T47D (cell line): Measurements from ENCODE around the gene SCFD2.

Experiments
- DNase-seq, 2 experiments: peaks; one replicate each; pipeline versions ENCODE4 v3.0.0 to v3.0.0-alpha.2; 2011 to 2012; ENCODE audit warnings: low read depth in 1 of 2, low spot score in 1 of 2
- JUND ChIP-seq: IDR thresholded peaks from 2 replicates; pipeline ENCODE4 v1.6.1; 2012; ENCODE audit warnings: low read depth
- in situ Hi-C: cut with HindIII; loops from 2 replicates; pipeline ENCODE4 v1.10.0; 2016; ENCODE audit warnings: low sequenced_read_pairs, low pct_unique_long_range_greater_than_20kb

Gene SCFD2

DNA sequence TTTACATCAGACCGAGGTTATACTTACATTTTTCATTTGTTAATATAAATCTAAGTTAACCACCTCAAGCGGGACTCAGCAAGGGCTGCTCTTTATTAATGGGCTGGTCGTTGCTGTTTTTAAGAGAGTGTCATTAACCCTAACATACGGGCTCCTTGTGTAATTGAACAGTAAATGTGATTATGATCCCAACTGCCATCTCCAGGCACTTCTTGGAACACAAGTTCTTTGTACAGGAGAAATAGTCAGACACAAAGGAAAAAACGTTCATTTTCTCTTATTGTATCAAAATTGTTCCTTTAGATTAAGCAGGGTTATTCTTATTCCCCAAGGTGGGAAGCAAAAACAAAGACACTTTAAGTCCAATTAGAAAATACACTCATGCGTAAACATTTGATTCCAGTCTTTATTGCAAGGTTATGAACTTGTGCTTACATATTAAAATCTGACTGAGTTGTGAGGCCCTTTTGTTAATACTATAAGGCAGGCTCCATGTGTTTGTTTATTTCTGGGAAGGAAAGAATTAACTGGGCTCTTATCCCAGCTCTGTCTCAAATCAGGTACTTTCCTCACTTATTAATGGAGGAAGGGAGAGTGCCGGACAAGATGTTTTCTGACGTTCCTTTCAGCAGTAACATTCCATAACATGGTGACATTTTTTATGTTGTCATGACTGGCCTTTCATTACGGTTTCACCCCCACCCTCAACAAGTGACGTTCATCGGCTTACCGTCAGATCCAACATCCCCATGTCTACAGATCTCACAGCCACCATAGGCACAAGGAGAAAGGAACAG, 407.8 kb downstream of the SCFD2 start:
- no peak for DNase-seq
- TF ChIP-seq JUND = no peak
- in situ Hi-C loops = no loop called here

DNA sequence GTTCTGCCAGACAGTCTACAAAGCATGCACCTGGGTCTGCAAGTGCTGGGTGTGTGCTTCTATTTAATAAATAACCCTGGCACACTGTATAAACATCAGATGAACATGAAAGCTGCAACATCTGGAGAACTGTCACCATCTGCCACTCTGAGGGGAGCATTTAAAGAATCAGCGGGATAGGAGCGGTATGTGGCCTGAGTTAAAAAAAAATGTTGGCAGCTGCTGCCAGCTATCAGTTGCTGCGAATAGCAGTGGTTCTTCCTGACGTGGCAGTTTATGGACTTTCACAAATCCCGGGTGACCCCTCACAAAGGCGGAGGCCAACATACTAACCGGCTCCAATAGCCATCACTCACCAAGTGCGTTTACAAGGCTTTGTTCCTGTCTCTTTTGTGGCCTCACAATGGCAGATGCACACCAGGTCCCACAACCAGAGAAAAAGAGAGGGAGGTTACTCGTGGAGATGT, 408.6 kb downstream of the SCFD2 start:
- in situ Hi-C loops = no loop called here
- no peak for TF ChIP-seq JUND
- DNase-seq = no peak

DNA sequence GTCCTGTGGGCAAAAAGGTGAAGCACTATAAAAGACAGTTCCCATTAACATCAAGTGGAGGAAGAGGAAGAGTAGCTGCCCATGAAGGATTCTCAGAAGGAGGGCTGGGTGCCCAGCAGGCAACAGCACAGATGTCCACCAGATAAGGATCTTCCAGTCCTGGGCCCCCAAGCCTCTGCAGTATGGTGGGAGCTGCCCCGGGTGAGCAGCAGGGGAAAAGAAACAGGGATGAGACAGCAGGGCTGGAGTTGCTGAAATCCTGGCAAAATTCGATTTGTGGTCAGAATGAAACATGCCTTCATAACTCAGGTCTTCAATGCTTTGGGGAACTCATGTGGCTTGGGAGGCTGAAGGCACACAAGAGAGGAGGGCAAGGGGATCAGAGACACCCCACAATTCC, 409.2 kb downstream of the SCFD2 start:
- in situ Hi-C loops = no loop called here
- DNase-seq = no peak
- no peak for TF ChIP-seq JUND

DNA sequence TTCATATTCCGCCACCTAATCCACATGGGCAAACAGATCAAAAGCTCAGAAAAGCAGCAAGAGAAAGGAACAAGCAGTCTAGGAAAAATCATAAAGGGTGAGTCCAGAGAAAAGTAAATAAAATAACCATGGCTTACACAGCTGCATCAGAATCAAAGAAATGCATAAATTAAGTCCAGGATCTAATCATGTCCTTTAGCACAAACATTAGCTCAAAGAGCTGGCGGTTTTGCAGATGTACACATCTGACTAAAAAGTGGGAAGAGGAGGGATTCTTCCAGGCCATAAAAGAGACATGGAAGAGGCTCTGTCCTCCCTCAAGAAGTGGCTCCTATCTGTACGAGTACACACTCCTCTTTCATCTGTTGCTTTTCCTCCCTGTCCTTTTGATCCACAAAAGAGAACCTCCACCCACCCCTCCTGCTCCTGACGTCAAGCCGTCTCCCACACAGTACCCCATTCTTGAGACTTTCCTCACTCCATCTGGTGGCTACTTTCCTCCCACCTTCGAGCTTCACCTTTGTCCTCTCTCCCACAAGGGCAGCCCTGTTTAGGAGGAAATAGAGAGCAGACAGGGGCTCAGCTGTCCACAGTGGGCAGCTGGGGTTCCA, 411.2 kb downstream of the SCFD2 start:
- in situ Hi-C loops = no loop called here
- no peak for TF ChIP-seq JUND
- no peak for DNase-seq

DNA sequence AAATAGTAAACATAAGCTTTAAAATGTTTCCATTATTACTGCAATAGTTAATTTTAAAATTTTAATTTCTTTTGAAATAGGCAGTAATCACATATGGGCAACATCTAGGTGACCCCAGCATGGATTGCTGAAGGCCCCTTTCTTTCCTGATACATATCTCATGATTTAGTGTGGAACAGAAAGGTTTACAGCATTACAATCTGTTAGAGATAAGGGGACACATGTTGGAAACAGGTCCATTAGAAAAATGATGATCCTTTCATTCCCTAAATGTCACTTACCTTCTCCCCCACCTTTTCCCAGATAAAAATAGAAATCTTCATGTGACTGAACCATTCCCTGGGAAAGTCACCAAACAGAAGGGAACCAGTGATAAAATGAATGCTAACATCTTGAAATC, 413.3 kb downstream of the SCFD2 start:
- in situ Hi-C loops = no loop called here
- TF ChIP-seq JUND = no peak
- DNase-seq = no peak

DNA sequence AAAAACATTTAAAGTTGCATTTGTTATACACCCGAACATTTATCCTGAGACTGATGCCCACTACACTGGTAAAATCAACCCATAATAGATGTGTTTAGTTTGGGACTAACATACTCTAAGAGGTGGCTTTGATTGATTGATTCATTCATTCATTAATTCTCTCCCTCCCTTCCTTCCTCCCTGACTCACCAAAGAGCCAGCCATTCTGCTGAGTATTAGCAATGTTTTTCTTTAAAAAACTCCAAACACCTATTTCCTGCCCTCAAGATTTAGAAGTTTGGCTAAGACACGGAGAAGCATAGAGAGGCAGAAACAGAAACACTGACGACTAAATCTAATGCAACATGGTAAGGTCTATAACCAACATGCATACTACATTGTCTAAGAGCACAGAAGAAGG, 414.8 kb downstream of the SCFD2 start:
- in situ Hi-C loops = no loop called here
- no peak for TF ChIP-seq JUND
- DNase-seq = no peak

DNA sequence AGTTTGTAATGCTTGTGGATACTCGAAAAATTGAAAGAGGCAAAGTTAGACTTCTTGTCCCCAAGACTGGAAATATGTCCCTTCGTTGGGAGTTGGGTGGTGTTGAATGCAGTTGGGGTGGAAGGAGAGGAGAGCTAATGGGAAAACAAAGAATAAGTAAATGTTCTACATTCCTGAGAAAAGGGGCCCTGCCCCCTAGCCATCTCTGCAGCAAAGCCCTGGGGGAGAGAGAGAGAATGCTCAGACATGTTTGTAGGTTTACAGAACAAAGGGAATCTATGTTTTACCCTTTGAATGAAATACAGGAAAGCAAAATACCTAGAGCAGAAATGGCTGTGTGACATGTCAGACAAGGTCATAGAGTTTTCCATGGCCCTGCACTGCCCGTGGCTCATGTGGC, 415.6 kb downstream of the SCFD2 start:
- TF ChIP-seq JUND = no peak
- DNase-seq = no peak
- in situ Hi-C loops = no loop called here

DNA sequence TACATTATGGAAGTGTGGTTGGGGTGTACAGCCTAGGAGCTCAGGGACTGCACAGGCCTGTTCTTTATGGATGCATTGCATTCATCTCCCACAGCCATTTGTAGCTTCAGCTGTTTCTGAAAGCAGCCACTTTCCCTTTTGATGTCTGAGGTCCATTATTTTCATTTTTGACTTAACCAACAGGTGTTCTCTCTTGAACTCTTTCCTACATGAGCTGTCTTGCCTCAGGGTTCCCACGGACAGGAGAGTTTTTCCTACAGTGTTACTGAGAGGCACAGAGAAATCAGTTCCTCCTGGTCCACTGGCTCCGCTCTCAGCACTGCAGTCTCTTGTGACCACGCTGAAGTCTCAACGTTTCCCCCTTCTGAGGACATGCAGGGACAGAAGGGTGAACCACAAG, 416.5 kb downstream of the SCFD2 start:
- TF ChIP-seq JUND = no peak
- in situ Hi-C loops = no loop called here
- no peak for DNase-seq

DNA sequence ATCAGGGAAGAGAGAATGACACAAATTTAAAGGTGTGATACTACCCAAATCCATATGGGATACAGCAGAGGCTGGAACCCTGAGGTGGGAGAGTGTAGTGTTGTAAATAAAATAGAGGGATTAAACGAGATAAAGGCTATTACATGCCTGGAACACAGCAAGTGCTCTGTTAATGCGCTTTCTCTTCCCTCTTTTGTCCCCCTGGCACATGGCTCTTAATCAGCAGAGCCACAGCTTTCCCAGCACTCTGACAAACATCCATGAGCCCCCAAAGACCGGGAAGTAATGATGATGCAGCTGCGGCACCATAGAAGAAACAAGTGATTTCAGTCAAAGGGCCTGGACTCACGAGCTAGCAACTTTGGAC, 417.8 kb downstream of the SCFD2 start:
- TF ChIP-seq JUND = no peak
- no peak for DNase-seq
- in situ Hi-C loops = no loop called here

DNA sequence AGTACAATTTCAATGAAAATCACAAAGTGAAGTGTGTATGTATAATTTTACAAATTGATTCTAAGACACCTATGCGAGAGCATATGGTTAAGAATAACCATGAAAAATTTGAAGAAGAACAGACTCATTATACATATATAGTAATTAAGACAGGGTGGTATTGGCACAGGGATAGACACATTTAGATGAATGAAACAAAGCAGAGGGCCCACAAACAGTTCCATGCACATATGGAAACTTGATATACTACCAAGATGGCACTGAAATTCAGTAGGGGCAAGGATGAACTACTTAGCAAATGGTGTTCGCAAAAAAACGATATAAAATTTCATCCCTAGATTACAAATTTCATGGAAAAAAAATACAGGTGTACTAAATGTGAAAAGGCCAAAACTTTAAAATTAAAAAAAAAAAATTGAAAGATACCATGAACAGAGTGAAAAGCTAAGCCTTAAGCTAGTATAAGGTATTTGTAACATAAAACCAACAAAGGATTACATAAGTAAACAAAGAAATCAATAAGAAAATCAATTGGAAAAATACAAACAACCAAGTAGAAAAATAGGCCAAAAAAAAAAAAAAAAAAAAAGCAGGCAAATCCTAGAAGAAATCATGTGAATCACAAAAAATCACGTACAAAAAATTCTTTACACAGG, 418.3 kb downstream of the SCFD2 start:
- no peak for TF ChIP-seq JUND
- DNase-seq = no peak
- in situ Hi-C loops = no loop called here

DNA sequence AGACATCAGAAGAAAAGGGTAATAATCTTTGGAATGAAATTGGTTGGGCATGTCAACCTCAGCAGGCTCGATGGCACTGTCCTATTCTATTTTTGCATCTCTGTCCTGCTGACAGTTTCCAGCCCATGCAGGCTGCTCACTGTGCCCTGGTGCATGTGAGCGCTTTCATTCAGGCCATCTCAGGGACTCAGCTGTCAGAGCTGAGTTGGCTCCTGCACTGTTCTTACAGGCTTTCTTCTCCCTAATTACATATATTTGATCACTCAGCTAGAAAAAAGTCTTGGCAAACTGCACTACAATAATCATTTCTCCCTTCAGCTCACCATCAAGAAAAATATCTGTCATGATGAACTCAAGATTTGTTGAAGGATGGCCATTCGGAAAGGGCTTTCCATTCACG, 419.0 kb downstream of the SCFD2 start:
- TF ChIP-seq JUND = no peak
- no peak for DNase-seq

DNA sequence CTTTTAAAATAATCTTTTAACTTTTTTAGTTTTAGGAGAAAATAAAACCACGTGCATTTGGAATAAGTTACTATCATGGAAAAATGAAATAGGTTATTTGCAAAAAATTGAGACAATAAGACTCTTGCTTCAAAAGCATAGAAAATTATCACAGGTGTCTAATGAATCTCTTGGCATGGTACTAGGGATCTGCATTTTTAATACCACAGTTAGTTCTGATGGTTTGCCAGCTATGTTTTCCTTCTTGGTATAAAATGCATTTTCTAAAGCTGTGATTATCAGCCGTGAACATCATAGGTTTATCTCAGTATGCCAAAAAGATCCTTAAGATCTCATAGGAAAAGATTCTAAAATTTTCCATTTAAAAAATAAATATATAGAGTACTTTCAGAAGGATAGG, 419.9 kb downstream of the SCFD2 start:
- DNase-seq = no peak
- in situ Hi-C loops = no loop called here
- no peak for TF ChIP-seq JUND

More for the DNA sequence above, 419.0 kb downstream of the SCFD2 start:
- in situ Hi-C loops = no loop called here

DNA sequence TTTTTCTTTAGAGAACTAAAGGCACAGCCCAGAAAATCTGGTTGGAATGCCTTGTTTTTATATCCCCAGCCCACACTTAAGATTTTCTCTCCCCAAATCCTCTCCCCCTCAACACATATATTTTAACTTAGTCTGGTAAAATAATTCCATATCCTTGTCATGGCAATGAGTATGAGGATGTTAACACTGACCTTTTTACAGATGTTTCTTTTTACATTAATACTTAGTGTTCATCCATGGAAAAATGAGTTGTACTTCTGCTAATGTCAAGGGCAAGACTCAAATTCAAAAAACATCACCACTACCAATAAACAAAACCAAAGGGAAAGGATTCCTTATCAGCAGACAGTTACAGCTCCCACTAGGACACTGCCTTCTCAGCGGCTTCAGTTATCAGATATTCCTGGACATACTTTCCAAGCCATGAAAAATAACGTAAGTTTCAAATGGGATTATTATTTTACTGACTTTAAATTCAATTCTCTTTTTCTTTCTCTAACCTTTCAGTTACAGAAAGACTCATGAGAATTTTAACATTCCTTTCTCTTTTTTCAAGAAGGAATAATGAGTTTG, 420.4 kb downstream of the SCFD2 start:
- TF ChIP-seq JUND = no peak
- in situ Hi-C loops = no loop called here
- DNase-seq = no peak

DNA sequence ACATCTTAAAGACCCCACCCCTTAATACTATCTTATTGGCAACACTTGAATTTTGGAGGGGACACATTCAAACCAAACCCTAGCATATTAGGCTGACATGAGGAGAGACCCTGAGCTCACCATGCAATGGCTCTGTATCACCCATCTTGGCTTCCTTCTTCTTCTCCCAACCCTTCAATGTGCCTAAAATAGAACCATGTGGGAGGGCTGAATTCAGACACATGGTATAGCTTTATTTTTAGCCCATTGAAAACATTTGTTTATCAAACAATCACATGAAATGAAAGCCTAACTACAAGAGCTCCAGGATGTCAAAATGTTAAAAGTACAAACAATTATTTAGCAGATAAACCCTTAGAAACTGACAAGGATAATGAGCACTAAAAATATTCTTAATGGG, 422.2 kb downstream of the SCFD2 start:
- no peak for TF ChIP-seq JUND
- DNase-seq = no peak
- in situ Hi-C loops = no loop called here
